SU-DHL-6 (cell line): ENCODE results near the gene OLFM2.
A peak's percentile ranks its signal among the peaks of the same experiment; 100 is the strongest.

Experiments used
- H2AFZ ChIP-seq: fragments of 200-600 bp; sonication (generic); 2 replicates; pipeline ENCODE4 v1.6.1; 2014; ENCODE audit warnings: low read depth, mild to moderate bottlenecking, moderate library complexity, mixed read lengths, antibody characterized with exemption, low read length; ENCODE audit not compliant: severe bottlenecking
- H3F3A ChIP-seq: fragments of 200-600 bp; shearing (Covaris generic); 2 replicates; pipeline ENCODE4 v1.6.0; 2016; ENCODE audit warnings: antibody characterized with exemption, mild to moderate bottlenecking; ENCODE audit not compliant: insufficient read depth
- H3K27ac ChIP-seq: fragments of 200-600 bp; sonication (generic); 2 replicates; pipeline ENCODE4 v1.5.1; 2016; ENCODE audit warnings: low read depth, mild to moderate bottlenecking, low read length, moderate library complexity, mixed read lengths
- H3K27me3 ChIP-seq: fragments of 200-600 bp; sonication (generic), shearing (Covaris generic); 2 replicates; pipeline ENCODE4 v1.6.0; 2014; ENCODE audit warnings: mild to moderate bottlenecking, low read length
- H3K36me3 ChIP-seq: fragments of 200-600 bp; sonication (generic); 2 replicates; pipeline ENCODE4 v1.6.1; 2014; ENCODE audit warnings: mild to moderate bottlenecking, low read length, mixed read lengths
- H3K4me2 ChIP-seq: fragments of 300-600, 200-600 bp; shearing (Covaris generic), sonication (generic); 2 replicates; pipeline ENCODE4 v1.6.0; 2014; ENCODE audit warnings: low read length, low read depth, mild to moderate bottlenecking; ENCODE audit not compliant: poor library complexity, severe bottlenecking
- H3K4me3 ChIP-seq: fragments of 200-600 bp; sonication (generic); 2 replicates; pipeline ENCODE4 v1.5.1; 2014; ENCODE audit warnings: antibody characterized with exemption, low read length, mild to moderate bottlenecking, mixed read lengths; ENCODE audit not compliant: insufficient read depth, poor library complexity, severe bottlenecking
- H3K79me2 ChIP-seq: fragments of 200-600 bp; sonication (generic); 2 replicates; pipeline ENCODE4 v1.6.1; 2014; ENCODE audit warnings: mild to moderate bottlenecking, low read length, moderate library complexity; ENCODE audit not compliant: insufficient read depth
- H3K9ac ChIP-seq: fragments of 200-600 bp; sonication (generic); 2 replicates; pipeline ENCODE4 v1.7.0; 2014; ENCODE audit warnings: mild to moderate bottlenecking, low read length
- H3K9me2 ChIP-seq: fragments of 200-600 bp; sonication (generic); replicated peaks from 2 replicates; pipeline ENCODE4 v1.6.1; 2014; ENCODE audit warnings: low read length; ENCODE audit not compliant: insufficient read depth
- H3K9me3 ChIP-seq: fragments of 200-600 bp; sonication (generic); 2 replicates; pipeline ENCODE4 v1.6.1; 2014; ENCODE audit warnings: low read length, mixed read lengths; ENCODE audit not compliant: insufficient read depth
- H4K20me1 ChIP-seq: fragments of 200-600 bp; sonication (generic); 2 replicates; pipeline ENCODE4 v1.6.1; 2014; ENCODE audit warnings: low read depth, mild to moderate bottlenecking, antibody characterized with exemption, low read length, moderate library complexity, mixed read lengths
- EZH2phosphoT487 ChIP-seq: fragments of 200-600 bp; sonication (generic), shearing (Covaris generic); conservative IDR thresholded peaks from 2 replicates; pipeline ENCODE4 v1.6.1; 2018; ENCODE audit warnings: mild to moderate bottlenecking, antibody characterized with exemption, low read length, moderate library complexity, mixed read lengths
- TF ChIP-seq, protein P1 (sequence below): fragments of 200-600 bp; sonication (generic); IDR thresholded peaks from one replicate; pipeline ENCODE4 v1.5.1; 2017; ENCODE audit warnings: antibody characterized with exemption, mild to moderate bottlenecking, low read length, moderate library complexity; ENCODE audit not compliant: insufficient read depth, poor library complexity, severe bottlenecking

The OLFM2 gene

DNA sequence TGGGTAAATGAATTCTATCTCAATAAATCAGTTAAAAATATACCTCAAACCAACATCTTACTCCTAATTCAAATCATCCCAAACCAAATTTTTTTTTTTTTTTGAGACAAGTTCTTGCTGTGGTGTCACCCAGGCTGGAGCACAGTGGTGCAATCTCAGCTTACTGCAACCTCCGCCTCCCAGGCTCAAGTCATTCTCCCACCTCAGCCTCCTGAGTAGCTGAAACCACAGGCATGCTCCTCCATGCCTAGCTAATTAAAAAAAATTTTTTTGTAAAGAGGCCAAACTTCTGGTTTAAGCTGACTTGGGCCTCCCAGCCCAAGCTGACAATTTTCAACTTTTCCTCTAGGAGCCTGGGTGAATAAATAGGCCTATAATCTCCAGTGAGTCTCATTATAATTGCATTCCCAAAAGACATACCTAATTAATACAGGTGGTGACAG is 22.1 kb upstream of the OLFM2 start:
- H4K20me1 ChIP-seq = no peaks in the 10 kb centered on the region
- no peak for TF ChIP-seq EZH2phosphoT487
- TF ChIP-seq, protein P1, sequence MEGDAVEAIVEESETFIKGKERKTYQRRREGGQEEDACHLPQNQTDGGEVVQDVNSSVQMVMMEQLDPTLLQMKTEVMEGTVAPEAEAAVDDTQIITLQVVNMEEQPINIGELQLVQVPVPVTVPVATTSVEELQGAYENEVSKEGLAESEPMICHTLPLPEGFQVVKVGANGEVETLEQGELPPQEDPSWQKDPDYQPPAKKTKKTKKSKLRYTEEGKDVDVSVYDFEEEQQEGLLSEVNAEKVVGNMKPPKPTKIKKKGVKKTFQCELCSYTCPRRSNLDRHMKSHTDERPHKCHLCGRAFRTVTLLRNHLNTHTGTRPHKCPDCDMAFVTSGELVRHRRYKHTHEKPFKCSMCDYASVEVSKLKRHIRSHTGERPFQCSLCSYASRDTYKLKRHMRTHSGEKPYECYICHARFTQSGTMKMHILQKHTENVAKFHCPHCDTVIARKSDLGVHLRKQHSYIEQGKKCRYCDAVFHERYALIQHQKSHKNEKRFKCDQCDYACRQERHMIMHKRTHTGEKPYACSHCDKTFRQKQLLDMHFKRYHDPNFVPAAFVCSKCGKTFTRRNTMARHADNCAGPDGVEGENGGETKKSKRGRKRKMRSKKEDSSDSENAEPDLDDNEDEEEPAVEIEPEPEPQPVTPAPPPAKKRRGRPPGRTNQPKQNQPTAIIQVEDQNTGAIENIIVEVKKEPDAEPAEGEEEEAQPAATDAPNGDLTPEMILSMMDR = no peak

DNA sequence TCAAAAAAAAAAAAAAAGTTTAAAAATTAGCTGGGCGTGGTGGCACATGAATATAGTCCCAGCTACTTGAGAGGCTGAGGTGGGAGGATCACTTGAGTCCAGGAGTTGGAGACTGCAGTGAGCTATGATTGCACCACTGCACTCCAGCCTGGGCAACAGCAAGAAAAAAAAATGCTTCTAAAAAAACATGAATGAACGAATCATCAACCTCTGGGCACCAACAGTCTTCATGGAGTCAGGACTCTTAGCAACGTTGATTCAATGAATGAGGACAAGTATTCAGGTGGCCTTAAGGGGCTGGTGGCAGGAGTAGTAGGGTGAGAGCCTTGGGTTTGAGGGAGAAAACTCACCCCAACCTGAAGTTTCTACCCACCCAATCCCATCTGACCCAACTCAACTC is 20.6 kb upstream of the OLFM2 start:
- Histone ChIP-seq H3K79me2 (no peaks in the 10 kb centered on the region), H4K20me1 (no peaks in the 10 kb centered on the region), H3K27me3 (no peaks in the 10 kb centered on the region), H3K4me3 (no peak overlapping the region), H3K4me2 (no peak overlapping the region), H3K9me3 (no peaks in the 10 kb centered on the region), H3K36me3 (no peaks in the 10 kb centered on the region), H3K27ac (no peak overlapping the region), H3K9me2 (no peaks in the 10 kb centered on the region), H3F3A (no peaks in the 10 kb centered on the region), H2AFZ (no peak overlapping the region), H3K9ac (no peak overlapping the region)
- TF ChIP-seq EZH2phosphoT487 = no peak
- TF ChIP-seq, protein P1 = no peak

More for the DNA sequence above, 22.1 kb upstream of the OLFM2 start:
- H3K4me3 ChIP-seq = no peak overlapping the region
- no peaks in the 10 kb centered on the region for H3F3A ChIP-seq
- H3K9me2 ChIP-seq = no peaks in the 10 kb centered on the region
- no peak overlapping the region for H2AFZ ChIP-seq
- no peaks in the 10 kb centered on the region for H3K79me2 ChIP-seq
- no peak overlapping the region for H3K27ac ChIP-seq
- no peaks in the 10 kb centered on the region for H3K36me3 ChIP-seq
- no peaks in the 10 kb centered on the region for H3K9me3 ChIP-seq
- H3K4me2 ChIP-seq = no peak overlapping the region
- H3K27me3 ChIP-seq = no peaks in the 10 kb centered on the region
- H3K9ac ChIP-seq = no peak overlapping the region

DNA sequence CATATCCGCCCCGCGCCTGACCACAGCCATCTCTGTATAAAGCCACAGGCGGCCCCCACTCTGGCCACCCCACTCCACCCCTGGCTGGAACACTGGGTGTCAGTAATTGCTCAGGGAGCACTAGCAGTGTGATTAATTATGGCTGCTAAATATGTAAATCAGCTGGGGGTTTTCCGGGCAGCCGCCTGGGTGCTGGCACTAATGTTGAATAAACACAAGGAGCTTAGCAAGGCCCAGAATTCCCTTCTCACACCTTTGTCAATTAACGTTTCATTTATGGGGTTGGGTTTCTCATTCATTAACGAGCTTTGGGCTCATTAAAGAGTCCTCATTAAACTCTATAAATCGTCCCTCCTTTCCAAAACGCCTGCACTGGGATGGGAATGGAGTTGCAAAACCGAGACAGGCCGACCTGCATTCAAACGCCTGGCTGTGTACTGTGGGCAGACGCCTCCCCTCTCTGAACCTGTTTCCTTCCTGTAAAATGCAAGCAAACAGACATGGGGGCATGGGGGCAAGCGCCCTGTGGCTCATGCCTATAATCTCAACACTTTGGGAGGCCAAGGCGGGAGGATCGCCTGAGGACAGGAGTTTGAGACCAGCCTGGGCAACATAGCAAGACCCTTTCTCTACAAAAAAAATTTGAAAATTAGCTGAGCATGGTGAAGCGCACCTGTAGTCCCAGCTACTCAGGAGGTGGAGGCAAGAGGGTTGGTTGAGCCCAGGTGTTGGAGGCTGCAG is 17.7 kb upstream of the OLFM2 start:
- Histone ChIP-seq H3F3A (no peaks in the 10 kb centered on the region), H3K27me3 (no peaks in the 10 kb centered on the region)
- TF ChIP-seq, protein P1 = no peak
- no peak for TF ChIP-seq EZH2phosphoT487

More for the DNA sequence above, 17.7 kb upstream of the OLFM2 start:
- H3K79me2 ChIP-seq = no peaks in the 10 kb centered on the region
- peak overlapping the region; percentile 6 for H2AFZ ChIP-seq
- H3K36me3 ChIP-seq = no peaks in the 10 kb centered on the region
- H3K4me3 ChIP-seq = no peak overlapping the region
- no peak overlapping the region for H3K4me2 ChIP-seq
- no peaks in the 10 kb centered on the region for H3K9me2 ChIP-seq
- no peaks in the 10 kb centered on the region for H4K20me1 ChIP-seq
- no peak overlapping the region for H3K9ac ChIP-seq
- no peak overlapping the region for H3K27ac ChIP-seq
- H3K9me3 ChIP-seq = no peaks in the 10 kb centered on the region
